Neuronal stem cell (in vitro differentiated cells): ENCODE data around the gene XYLT1.

Experiments used
- DNase-seq: peaks from one replicate; pipeline ENCODE4 v3.0.0-alpha.2; 2013; ENCODE audit warnings: low spot score
- H2AFZ ChIP-seq: one replicate; pipeline ENCODE4 v1.6.1; 2013; ENCODE audit warnings: mild to moderate bottlenecking, low read length, inconsistent platforms
- H2AK5ac ChIP-seq: 2 replicates; pipeline ENCODE4 v1.6.1; 2013; ENCODE audit warnings: low read depth, mild to moderate bottlenecking, inconsistent platforms, low read length, moderate library complexity, mixed read lengths
- H2BK120ac ChIP-seq: 2 replicates; pipeline ENCODE4 v1.6.1; 2013; ENCODE audit warnings: low read depth, mild to moderate bottlenecking, inconsistent platforms, low read length, moderate library complexity, mixed read lengths
- H2BK12ac ChIP-seq: one replicate; pipeline ENCODE4 v1.6.1; 2013; ENCODE audit warnings: low read length, inconsistent platforms
- H2BK15ac ChIP-seq: 2 replicates; pipeline ENCODE4 v1.6.1; 2013; ENCODE audit warnings: mild to moderate bottlenecking, low read length, inconsistent platforms, mixed read lengths
- H2BK5ac ChIP-seq: one replicate; pipeline ENCODE4 v1.6.1; 2013; ENCODE audit warnings: inconsistent platforms, mild to moderate bottlenecking, low read length, moderate library complexity
- H3K14ac ChIP-seq: one replicate; pipeline ENCODE4 v1.6.1; 2013; ENCODE audit warnings: low read length, inconsistent platforms
- H3K18ac ChIP-seq: 2 replicates; pipeline ENCODE4 v1.6.1; 2013; ENCODE audit warnings: low read length, inconsistent platforms
- H3K23ac ChIP-seq: 2 replicates; pipeline ENCODE4 v1.6.1; 2013; ENCODE audit warnings: low read depth, mild to moderate bottlenecking, mixed read lengths, low read length, inconsistent platforms; ENCODE audit not compliant: poor library complexity
- H3K27ac ChIP-seq: replicated peaks from 3 replicates; pipeline ENCODE4 v1.5.1; 2013; ENCODE audit warnings: low read length, inconsistent platforms
- H3K27me3 ChIP-seq, 3 experiments: 2 replicates each; pipeline ENCODE4 v1.6.1; 2013; ENCODE audit warnings: low read length in 3 of 3, mild to moderate bottlenecking in 2 of 3, inconsistent platforms in 1 of 3, low read depth in 1 of 3, mixed read lengths in 1 of 3, moderate library complexity in 1 of 3; ENCODE audit not compliant: control insufficient read depth in 3 of 3, insufficient read depth in 3 of 3
- H3K36me3 ChIP-seq, 2 donors: replicated peaks in 1 of 2; 2 replicates each; pipeline ENCODE4 v1.6.1; 2013; ENCODE audit warnings: low read length in 2 of 2; ENCODE audit not compliant: control insufficient read depth in 2 of 2, insufficient read depth in 2 of 2
- H3K4ac ChIP-seq: 2 replicates; pipeline ENCODE4 v1.6.1; 2013; ENCODE audit warnings: inconsistent platforms, mild to moderate bottlenecking, low read length, moderate library complexity
- H3K4me1 ChIP-seq, 2 donors: 1 replicate in 1 of 2; 2 replicates in 1 of 2; pipeline ENCODE4 v1.6.1; 2013; ENCODE audit warnings: low read length in 2 of 2, low read depth in 1 of 2; ENCODE audit not compliant: control insufficient read depth in 2 of 2, insufficient read depth in 1 of 2
- H3K4me2 ChIP-seq: one replicate; pipeline ENCODE4 v1.6.1; 2013; ENCODE audit warnings: mild to moderate bottlenecking, low read length, inconsistent platforms; ENCODE audit not compliant: insufficient read depth, poor library complexity, severe bottlenecking
- H3K4me3 ChIP-seq, 2 donors: 2 replicates each; pipeline ENCODE4 v1.5.1; 2013; ENCODE audit warnings: low read length in 2 of 2, mild to moderate bottlenecking in 2 of 2, inconsistent platforms in 1 of 2, moderate library complexity in 1 of 2
- H3K79me1 ChIP-seq: one replicate; pipeline ENCODE4 v1.6.1; 2013; ENCODE audit warnings: low read depth, mild to moderate bottlenecking, inconsistent platforms, low read length, moderate library complexity
- H3K9ac ChIP-seq: one replicate; pipeline ENCODE4 v1.6.1; 2013; ENCODE audit warnings: mild to moderate bottlenecking, low read depth, low read length, inconsistent platforms; ENCODE audit not compliant: poor library complexity
- H3K9me3 ChIP-seq, 2 donors: replicated peaks in 1 of 2; 2 replicates each; pipeline versions ENCODE3 to v1.6.1; 2013; ENCODE audit warnings: low read length in 2 of 2, mild to moderate bottlenecking in 2 of 2, inconsistent platforms in 1 of 2, low read depth in 1 of 2, mixed read lengths in 1 of 2, moderate library complexity in 1 of 2; ENCODE audit not compliant: control insufficient read depth in 2 of 2, insufficient read depth in 1 of 2
- H4K8ac ChIP-seq: one replicate; pipeline ENCODE4 v1.6.1; 2013; ENCODE audit warnings: low read depth, mild to moderate bottlenecking, inconsistent platforms, low read length, moderate library complexity
- H4K91ac ChIP-seq: one replicate; pipeline ENCODE4 v1.6.1; 2013; ENCODE audit warnings: low read length, low read depth, mild to moderate bottlenecking, inconsistent platforms; ENCODE audit not compliant: poor library complexity
- WGBS, 2 donors: extraction: QIAGEN DNeasy Blood & Tissue Kit; methylation state at CpG; one replicate each; pipeline ENCODE4 v1.1.7; 2013; ENCODE audit warnings: missing lambda C conversion rate in 2 of 2, mixed read lengths in 1 of 2; ENCODE audit not compliant: insufficient read length in 2 of 2, insufficient replicate concordance in 1 of 2; ENCODE audit errors: extremely low coverage in 2 of 2; 5-methylcytosine and 5-hydroxymethylcytosine counted together

XYLT1 gene

GRCh38 chr16:17276010-17276530 lies 194.7 kb downstream of the XYLT1 start:
- peaks cover 0 to 12% of the 10 kb centered on the region in 2 donors for H3K4me1 ChIP-seq
- no peaks in the 10 kb centered on the region for H3K79me1 ChIP-seq
- no peaks in the 10 kb centered on the region for H3K27me3 ChIP-seq
- no peak overlapping the region for H2BK15ac ChIP-seq
- no peak for DNase-seq
- no peak overlapping the region for H3K9ac ChIP-seq
- no peak overlapping the region for H2BK5ac ChIP-seq
- H3K4ac ChIP-seq, result no peak overlapping the region
- WGBS, 2 donors, result no CpG with 5 or more reads among the region's 4 CpGs
- H3K27ac ChIP-seq, result no peak overlapping the region
- no peak overlapping the region for H3K4me2 ChIP-seq
- no peak overlapping the region for H3K4me3 ChIP-seq
- no peak overlapping the region for H4K91ac ChIP-seq
- no peak overlapping the region for H2AFZ ChIP-seq
- H4K8ac ChIP-seq, result no peak overlapping the region
- no peak overlapping the region for H2BK120ac ChIP-seq
- H2BK12ac ChIP-seq, result no peak overlapping the region
- no peak overlapping the region for H3K14ac ChIP-seq
- no peak overlapping the region for H2AK5ac ChIP-seq
- H3K36me3 ChIP-seq, result no peaks in the 10 kb centered on the region
- H3K9me3 ChIP-seq, result no peaks in the 10 kb centered on the region
- H3K23ac ChIP-seq, result no peak overlapping the region
- H3K18ac ChIP-seq, result no peak overlapping the region

DNA sequence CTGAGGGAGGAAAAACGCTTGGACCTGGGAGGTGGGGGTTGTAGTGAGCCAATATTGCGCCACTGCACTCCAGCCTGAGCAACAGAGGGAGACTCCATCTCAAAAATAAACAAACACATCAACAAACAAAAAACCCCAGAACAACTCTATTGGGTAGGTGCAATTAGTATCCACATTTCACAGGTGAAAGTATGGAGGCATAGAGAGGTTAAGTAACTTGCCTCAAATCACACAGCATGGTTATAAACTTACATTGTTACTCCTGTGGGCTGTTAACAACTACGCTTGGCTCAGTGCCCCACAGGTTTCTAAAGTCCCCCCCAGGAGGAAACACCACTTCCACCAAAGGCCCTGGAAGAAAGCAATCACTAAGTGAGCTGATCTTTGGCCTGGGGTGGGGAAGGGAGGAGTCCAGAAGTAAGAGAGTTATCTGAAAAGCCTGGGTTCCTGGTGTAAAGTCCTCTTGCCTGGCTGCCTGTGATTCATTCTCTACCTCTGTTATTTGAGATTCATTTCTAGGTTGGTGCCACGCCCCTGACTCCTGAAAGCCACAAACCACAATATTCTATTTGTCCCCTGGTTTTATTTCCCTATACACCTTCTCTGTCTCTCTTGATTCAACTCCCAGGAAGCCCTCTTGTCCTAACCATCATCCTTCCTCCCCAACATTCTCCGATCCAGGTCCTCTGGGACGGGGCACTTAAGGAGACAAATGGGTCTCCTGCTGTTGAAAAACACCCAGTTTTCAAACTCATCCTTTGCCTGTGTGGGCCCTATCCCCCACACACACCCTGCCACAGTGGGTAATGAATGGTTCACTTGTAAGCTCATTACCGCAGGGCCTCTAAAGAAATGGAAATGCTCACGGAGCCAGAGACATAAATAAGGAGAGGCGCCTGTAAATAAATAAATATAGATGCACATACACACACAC lies 195.4 kb downstream of the XYLT1 start:
- no CpG with 5 or more reads among the region's 9 CpGs for WGBS, 2 donors
- Histone ChIP-seq H2AFZ (no peak overlapping the region), H3K18ac (no peak overlapping the region), H2BK120ac (no peak overlapping the region), H3K14ac (no peak overlapping the region), H3K27ac (no peak overlapping the region), H2BK12ac (no peak overlapping the region), H3K4me1 (peaks cover 0 to 16% of the 10 kb centered on the region in 2 donors), H2BK15ac (no peak overlapping the region), H2BK5ac (no peak overlapping the region), H3K36me3 (no peaks in the 10 kb centered on the region), H3K4me3 (no peak overlapping the region), H3K4ac (no peak overlapping the region), H2AK5ac (no peak overlapping the region), H3K4me2 (no peak overlapping the region), H4K91ac (no peak overlapping the region), H4K8ac (no peak overlapping the region), H3K9me3 (no peaks in the 10 kb centered on the region), H3K79me1 (no peaks in the 10 kb centered on the region), H3K27me3 (no peaks in the 10 kb centered on the region), H3K23ac (no peak overlapping the region), H3K9ac (no peak overlapping the region)
- no peak for DNase-seq

GRCh38 chr16:17273142-17273561 lies 197.6 kb downstream of the XYLT1 start:
- Histone ChIP-seq H3K27ac (no peak overlapping the region), H3K4me3 (no peak overlapping the region), H3K9ac (no peak overlapping the region), H3K27me3 (no peaks in the 10 kb centered on the region), H3K36me3 (no peaks in the 10 kb centered on the region), H3K4me2 (no peak overlapping the region), H3K4ac (no peak overlapping the region), H2BK12ac (no peak overlapping the region), H2AK5ac (no peak overlapping the region), H4K8ac (no peak overlapping the region), H3K4me1 (peaks cover 0 to 18% of the 10 kb centered on the region in 2 donors), H3K79me1 (no peaks in the 10 kb centered on the region), H3K18ac (no peak overlapping the region), H2BK15ac (no peak overlapping the region), H3K23ac (no peak overlapping the region), H2BK120ac (no peak overlapping the region), H3K14ac (no peak overlapping the region), H2BK5ac (no peak overlapping the region), H3K9me3 (no peaks in the 10 kb centered on the region), H2AFZ (no peak overlapping the region), H4K91ac (no peak overlapping the region)
- no peak for DNase-seq
- WGBS, 2 donors, result no CpG with 5 or more reads among the region's 4 CpGs

DNA sequence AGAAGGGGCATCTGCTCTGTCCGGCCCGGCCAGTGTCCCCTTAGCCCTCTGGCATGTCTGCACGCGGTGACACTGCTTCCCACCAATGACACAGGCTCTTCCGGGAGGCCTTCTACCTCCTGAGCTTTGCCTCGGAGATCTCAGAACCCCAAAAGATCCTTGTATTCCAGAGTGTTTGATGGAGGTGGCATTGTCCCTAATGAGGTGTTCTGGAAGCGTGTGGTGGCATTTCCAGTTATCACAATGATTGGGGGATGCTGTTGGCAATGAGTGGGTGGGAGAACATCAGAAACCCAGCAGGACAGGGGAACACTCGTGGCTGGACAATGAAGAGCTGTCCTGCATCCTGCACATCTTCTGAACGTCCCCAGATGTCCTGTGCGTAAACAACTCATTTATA lies 198.0 kb downstream of the XYLT1 start:
- H3K4me3 ChIP-seq, result no peak overlapping the region
- no peak overlapping the region for H2BK120ac ChIP-seq
- no peak overlapping the region for H3K23ac ChIP-seq
- H2AK5ac ChIP-seq, result no peak overlapping the region
- no peaks in the 10 kb centered on the region for H3K27me3 ChIP-seq
- no peak overlapping the region for H3K18ac ChIP-seq
- H2BK5ac ChIP-seq, result no peak overlapping the region
- H3K9ac ChIP-seq, result no peak overlapping the region
- no peaks in the 10 kb centered on the region for H3K79me1 ChIP-seq
- H3K4me2 ChIP-seq, result no peak overlapping the region
- no peaks in the 10 kb centered on the region for H3K9me3 ChIP-seq
- H3K14ac ChIP-seq, result no peak overlapping the region
- no peak overlapping the region for H2BK15ac ChIP-seq
- H4K91ac ChIP-seq, result no peak overlapping the region
- H2AFZ ChIP-seq, result no peak overlapping the region
- H2BK12ac ChIP-seq, result no peak overlapping the region
- DNase-seq, result no peak
- H3K36me3 ChIP-seq, result no peaks in the 10 kb centered on the region
- no peak overlapping the region for H4K8ac ChIP-seq
- H3K4ac ChIP-seq, result no peak overlapping the region
- H3K27ac ChIP-seq, result no peak overlapping the region
- WGBS, 2 donors, result no CpG with 5 or more reads among the region's 10 CpGs
- H3K4me1 ChIP-seq, result peaks cover 0 to 15% of the 10 kb centered on the region in 2 donors
